GM19043 (cell line): Measurements from ENCODE around the gene TSPAN5.

Experiments used
- ATAC-seq: cut with Tn5 transposase; IDR thresholded peaks from one replicate; pipeline ENCODE4 v1.9.1; 2021; ENCODE audit warnings: low read depth; ENCODE audit not compliant: unreplicated experiment

The TSPAN5 gene

GRCh38 chr4:98623126-98623802 is 35.1 kb downstream of the TSPAN5 start:
- ATAC-seq = no peak

- ATAC-seq = no peak
These were observed 38.2 kb downstream of the TSPAN5 start for GRCh38 chr4:98620087-98620784.

GRCh38 chr4:98619180-98619579 is 39.2 kb downstream of the TSPAN5 start:
- no peak for ATAC-seq

GRCh38 chr4:98618680-98619079 is 39.7 kb downstream of the TSPAN5 start:
- ATAC-seq = no peak

GRCh38 chr4:98617358-98618047 is 40.9 kb downstream of the TSPAN5 start:
- ATAC-seq = no peak

- ATAC-seq = no peak
These were observed 42.4 kb downstream of the TSPAN5 start for GRCh38 chr4:98615991-98616390.

GRCh38 chr4:98614662-98615061 is 43.7 kb downstream of the TSPAN5 start:
- ATAC-seq = no peak

GRCh38 chr4:98614094-98614493 is 44.3 kb downstream of the TSPAN5 start:
- no peak for ATAC-seq

GRCh38 chr4:98613453-98614075 is 44.8 kb downstream of the TSPAN5 start:
- no peak for ATAC-seq

GRCh38 chr4:98612318-98613250 is 45.8 kb downstream of the TSPAN5 start:
- ATAC-seq = no peak

- no peak for ATAC-seq
These were observed 46.6 kb downstream of the TSPAN5 start for GRCh38 chr4:98611677-98612317.

- ATAC-seq = no peak
These were observed 47.3 kb downstream of the TSPAN5 start for GRCh38 chr4:98610926-98611676.

GRCh38 chr4:98610431-98610830 is 48.0 kb downstream of the TSPAN5 start:
- ATAC-seq = no peak

- no peak for ATAC-seq
These were observed 48.5 kb downstream of the TSPAN5 start for GRCh38 chr4:98609934-98610333.

- no peak for ATAC-seq
These were observed 50.1 kb downstream of the TSPAN5 start for GRCh38 chr4:98608356-98608755.

GRCh38 chr4:98606894-98607293 is 51.5 kb downstream of the TSPAN5 start:
- ATAC-seq = no peak

- ATAC-seq = no peak
These were observed 53.2 kb downstream of the TSPAN5 start for GRCh38 chr4:98605216-98605615.

- ATAC-seq = no peak
These were observed 53.7 kb downstream of the TSPAN5 start for GRCh38 chr4:98604723-98605122.
